GM18499 (cell line): ENCODE data around the gene ZNF202.

Experiments used
- ATAC-seq: cut with Tn5 transposase; IDR thresholded peaks from one replicate; pipeline ENCODE4 v1.9.1; 2021; ENCODE audit warnings: moderate number of reproducible peaks; ENCODE audit not compliant: insufficient read depth, unreplicated experiment

The ZNF202 gene

DNA sequence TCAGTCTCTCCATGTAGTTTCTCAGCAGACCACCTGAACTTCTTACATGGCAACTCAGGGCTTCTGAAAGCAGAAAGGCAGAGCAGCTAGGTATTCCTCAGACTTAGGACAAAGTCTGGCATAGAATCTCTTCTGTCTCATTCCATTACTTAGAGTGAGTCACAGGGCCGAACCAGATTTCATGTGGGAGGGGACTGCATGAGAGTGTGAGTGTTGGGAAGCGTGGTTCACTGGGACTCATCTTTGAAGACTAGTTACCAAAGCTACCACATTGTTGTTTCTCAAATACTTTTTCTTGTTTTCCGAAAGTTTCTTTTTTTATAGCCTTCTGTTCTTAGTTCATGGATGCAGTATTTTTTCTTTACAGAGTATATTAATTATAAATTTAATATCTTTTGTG is 51.0 kb downstream of the ZNF202 start:
- no peak for ATAC-seq

DNA sequence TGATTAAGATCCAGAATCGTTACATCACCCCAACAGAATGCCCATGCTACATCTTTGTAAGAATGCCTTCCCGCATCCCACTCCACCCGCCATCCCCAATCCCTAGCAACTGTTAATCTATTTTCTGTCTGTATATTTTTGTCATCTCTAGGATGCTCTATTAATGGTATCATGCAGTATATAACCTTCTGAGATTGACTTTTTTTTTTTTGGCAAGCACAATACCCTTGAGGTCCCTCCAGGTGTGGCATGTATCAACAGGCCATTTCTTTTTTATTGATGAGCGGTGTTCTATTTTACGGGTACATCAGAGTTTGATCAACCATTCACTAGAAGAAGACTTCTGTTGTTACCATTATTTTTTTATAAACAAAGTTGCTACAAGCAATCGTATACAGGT is 56.9 kb downstream of the ZNF202 start:
- ATAC-seq: no peak

DNA sequence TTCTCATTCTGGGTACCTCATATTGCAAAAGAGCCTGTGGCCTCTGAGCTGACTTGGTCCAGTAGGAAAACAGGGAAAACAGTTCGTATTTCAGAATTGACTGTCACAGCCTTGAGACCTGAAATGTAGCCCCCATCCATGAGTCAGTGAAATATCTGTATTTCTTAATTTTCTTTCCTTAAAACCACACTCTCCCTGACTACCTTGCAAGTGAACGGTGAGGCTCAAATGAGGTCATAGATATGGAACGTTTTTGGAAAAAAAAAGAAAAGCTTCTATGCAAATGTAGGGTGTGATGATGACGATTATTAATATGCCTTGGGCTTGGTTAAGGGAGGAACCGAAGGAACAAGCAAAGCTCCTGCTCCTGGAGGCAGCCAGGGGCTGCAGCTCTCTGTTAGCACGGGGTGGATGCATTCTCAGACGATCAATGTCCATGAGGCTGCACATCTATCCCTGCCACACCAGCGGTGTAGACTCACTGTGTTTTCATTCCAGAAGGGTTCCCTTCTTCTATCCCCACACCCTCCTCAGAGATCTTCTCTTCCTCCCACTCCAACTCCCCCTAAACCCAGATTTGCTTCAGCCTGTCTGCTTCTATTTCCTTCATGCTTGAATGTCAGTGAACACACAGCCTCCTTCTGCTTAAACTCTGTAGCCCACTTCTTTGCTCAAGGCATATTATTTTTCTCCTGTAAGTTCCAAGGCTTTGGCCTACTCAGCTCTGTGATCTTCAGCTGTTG is 57.9 kb downstream of the ZNF202 start:
- no peak for ATAC-seq

DNA sequence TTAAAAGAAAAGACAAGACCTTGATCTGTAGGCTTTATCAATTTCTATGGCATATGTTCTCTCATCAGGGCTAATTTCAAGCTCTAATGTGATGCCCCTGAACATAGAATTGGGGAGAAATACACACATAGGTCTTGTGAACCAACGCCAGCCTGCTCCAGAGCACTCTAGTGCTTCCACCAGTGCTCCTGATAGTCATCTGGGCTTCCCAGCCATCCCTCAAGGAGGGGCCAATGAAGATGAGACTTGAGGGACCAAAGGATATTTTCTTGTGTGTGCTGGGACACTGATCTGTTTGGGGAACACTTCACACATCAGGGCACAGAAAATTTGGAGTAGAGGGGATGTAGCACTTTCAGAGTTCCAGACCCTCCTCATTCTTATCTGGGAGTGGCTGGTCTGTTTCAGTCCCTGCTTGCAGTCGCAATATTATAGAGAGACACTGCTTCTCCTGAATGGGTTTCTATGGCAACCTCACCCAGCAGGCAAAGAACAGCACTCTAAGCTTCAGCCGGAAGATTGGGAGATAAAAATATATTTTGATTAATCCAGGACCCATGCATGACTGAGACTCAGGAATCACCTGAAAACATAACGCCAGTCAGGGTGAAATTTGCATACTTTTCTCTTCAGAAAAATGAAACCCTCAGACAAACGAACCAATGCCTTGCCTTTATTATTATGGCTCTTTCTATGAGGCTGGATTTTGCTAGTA is 58.6 kb downstream of the ZNF202 start:
- ATAC-seq: no peak

DNA sequence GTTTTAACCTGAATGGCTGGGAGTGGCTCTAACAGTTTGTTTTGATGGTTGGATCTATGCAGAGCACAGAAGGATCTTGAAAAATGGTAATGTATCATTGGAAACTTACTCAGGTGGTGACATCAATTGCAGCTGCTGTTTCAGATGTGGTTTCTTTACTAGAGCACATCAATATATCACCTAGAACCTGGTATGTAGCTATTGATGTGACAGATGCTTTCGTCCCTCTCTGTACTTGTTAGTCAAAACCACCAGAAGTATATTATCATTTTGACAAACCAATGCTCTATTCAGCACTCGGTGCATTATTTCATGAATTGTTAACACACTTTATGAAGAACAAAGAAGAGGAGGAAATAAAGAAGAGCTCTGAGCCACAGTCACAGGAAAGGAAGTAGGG is 60.4 kb downstream of the ZNF202 start:
- ATAC-seq: no peak

DNA sequence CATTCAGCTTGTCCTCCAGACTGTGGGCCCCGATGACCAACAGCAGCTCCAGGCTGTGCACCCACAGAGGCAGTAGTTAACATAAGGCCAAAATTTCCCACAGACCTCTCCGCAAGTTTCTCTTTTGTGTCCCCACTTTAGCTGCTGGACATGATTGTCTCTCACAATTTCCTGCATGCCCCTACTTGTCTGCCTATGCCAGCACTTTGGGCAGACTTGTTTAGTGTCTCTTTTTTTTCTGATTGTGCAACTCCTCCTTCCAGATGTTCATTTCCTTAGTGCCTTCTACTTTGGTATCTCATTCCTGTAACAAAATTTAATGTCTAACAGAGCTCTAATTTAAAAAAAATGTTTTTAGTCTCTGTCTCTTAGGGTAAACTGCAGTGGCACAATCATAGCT is 63.2 kb downstream of the ZNF202 start:
- ATAC-seq: no peak

DNA sequence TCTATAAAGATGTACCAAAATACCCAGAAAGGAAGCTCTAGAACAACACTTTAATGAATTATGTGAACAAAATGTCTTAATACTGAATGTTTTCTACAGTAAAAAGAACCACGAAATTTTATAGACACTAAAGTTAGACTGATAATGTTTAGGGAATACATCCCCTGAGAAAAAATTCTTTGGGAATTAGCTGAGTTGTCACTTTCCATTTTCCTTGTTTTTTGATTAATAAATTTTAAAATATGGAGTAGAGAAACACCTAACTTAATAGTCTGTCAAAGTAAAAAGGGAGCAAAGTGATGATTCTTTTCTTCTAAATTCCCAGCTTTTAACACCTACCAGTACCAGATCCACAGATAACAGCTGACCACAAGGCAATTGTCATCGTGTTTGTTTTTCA is 64.0 kb downstream of the ZNF202 start:
- ATAC-seq: no peak

DNA sequence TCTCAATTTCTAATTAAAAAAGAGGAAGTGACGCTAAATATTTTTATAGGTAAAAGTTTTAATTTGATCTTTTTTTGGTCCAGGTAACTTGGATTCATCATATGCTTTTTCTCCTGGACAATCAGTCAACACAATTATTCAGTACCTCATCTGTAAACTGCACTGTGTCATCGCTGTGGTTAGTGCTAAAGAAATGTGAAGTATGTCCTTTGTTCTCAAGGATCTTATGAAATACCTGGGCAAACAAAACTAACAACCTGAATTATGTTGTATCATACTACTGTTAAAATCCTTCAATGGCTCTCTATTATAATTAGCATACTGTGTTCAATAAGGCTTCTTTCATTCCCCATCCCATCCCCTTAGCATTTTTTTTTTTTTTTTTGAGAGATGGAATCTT is 67.2 kb downstream of the ZNF202 start:
- ATAC-seq: no peak
